HG02798 (cell line): ENCODE results near the gene ADAM33.

ENCODE experiments used
- ATAC-seq: cut with Tn5 transposase; IDR thresholded peaks from one replicate; pipeline ENCODE4 v1.9.1; 2021; ENCODE audit warnings: mild to moderate bottlenecking; ENCODE audit not compliant: unreplicated experiment, poor library complexity

Gene ADAM33

DNA sequence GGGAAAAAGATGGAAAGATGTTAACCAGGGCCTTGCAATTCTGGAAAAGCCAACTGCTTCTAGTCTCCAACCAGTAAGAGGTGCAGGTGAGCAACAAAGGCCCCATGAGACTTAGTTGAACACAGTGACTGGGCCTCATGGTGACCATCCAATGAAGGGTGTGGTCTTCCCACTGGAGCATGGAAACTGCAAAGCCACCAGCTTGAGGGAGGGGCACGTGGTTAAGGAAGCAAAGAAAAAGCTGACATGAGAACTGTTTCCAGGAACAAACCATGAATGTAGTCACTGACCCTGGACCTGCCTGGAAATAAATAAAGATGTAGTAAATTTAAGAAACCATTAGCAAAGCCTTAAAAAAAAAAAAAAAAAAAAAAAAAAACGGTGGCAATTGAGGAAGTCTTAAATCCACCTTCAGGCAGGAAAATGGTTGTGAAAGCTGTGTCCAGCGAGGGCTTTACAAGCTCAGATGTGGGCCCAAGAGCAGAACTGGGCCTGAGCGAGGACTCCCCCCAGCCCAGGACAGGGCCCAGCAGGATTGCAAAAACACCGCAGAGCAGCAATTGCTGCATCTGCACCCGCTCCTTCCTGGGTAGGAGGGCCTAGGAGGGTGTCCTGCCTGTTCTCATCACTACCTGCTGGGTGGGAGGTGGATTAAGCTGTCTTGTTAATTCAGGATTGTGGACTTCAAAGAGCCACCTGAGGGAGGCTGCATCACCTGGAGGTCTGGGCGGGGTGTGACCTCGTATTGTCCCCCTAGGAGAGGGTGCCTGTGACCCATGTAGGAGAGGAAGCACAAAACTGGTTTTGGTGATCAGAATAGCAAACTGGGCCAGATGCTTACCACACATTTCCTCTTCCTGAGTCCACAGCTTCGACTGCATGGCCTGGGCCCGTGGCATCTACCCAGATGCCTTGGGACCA, 28.9 kb downstream of the ADAM33 start:
- no peak for ATAC-seq

DNA sequence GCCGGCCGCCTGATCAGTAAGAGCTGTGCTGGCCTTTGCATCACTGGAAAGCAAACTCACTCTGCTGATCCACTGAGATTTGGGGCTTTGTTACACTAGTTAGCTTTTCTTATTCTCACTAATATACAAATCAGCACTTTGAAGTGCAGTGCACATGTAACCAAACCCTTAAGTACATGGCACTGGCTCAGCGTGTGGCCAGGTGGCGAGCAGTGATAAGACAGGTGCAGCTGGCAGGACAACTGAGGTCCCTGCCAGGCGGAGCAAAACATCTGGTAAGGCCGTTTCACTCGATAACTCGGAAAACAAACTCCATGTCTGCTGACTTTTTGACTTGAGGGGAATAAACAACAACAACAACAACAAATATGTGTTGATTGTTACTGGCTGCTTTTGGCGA, 29.6 kb downstream of the ADAM33 start:
- no peak for ATAC-seq

DNA sequence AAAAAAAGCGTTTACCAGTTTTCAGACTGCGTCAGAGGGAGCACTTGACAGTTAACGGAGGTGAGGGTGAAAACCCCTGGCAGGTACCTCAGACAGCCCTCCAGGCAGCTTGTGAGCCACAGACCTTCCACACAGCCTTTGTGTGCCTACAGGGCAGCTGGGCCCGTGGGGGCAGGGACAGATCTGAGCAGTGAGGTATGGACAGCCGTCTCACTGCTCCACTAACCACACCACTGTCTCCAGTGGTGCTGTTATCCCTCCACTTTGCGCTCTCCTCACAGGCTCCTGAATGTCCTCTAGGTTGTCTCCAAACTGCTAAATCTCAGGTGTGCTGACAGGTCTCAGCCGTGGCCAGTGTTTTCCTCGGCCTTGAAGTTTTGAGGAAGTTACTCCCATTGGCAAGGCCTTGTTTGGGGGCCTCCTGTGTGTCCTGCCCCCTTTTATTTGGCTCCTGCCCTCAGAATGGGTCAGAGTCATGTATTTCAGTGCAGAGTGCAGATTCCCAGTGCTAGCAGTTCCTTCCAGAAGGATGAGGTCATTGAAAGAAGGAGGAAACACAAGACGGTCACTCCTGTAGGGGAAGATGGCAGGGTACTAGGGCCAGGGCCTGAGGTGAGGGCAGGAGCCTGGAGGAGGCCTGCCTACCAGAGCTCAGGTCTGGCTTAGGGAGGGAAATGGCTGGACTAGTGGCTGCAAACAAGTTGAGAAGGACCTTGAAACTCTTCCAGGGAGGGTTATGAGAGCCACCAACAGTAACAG, 30.4 kb downstream of the ADAM33 start:
- no peak for ATAC-seq

DNA sequence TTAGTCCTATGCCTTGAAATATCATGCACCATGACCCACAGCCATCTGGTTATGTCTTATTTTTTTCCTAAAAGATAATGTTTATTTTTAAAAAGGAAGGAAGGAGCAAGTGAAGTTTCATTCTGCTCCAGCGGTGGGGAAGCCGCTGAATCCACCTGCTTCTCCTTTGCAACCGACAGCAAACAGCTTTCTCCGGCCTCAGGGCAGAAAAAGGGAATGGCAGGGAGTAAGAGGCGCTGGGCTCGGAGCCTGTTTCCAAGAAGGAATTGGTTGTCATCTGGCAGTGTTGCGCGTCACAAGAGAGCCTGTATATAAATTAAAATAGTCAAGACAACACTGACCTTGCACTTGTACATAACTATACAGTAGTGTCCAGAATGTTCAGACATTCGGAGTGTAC, 32.9 kb downstream of the ADAM33 start:
- ATAC-seq = no peak

DNA sequence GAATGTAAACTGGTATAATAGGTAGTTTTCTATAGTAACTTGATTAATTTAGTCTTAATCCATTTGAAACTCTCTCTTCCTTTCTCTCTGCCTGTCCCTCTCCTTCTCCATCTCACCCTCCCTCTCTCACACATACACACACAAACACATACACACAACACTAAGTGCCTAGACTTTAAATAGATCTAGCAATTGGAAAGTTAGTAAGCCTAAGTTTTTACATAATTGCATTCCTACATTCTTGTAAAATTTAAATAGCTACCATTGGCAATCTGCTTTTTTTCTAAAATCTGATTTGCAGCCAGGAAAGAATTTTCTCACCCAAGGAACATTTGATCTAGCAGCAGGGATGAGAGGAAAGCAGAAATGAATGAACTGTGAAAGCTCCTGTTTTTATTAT, 34.3 kb downstream of the ADAM33 start:
- no peak for ATAC-seq

DNA sequence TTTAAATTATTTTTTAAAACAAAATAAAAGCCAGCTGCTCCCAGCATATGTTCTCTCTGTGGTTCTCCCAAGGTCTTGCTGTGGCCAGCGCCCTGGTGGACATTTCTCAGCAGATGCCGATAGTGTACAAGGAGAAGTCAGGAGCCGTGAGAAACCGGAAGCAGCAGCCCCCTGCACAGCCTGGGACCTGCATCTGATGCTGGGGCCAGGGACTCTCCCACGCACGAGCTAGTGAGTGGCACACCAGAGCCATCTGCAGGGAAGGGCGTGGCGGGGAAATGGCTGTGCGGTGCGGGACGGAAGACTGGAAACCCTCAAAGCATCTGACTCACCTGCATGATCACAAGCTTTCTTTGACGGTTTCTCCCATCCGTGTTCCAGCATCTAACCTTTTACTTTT, 35.2 kb downstream of the ADAM33 start:
- ATAC-seq = no peak

DNA sequence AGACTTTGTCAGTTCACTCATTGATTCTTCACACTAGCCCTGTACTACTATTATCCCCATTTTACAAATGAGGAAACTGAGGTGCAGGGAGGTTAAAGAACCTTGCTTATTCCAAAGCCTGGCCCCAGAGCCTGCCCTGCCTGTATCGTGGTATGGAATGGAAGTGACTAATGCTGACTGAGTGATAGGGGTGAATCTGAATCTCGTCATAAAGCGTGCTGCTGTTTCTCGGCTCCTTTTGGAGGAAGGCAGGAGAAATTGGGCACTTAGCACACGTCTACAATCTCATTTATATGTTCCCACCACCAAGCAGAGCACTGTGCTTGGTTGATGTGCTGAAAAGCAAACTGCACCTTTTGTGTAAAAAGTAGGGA, 35.8 kb downstream of the ADAM33 start:
- ATAC-seq = no peak

DNA sequence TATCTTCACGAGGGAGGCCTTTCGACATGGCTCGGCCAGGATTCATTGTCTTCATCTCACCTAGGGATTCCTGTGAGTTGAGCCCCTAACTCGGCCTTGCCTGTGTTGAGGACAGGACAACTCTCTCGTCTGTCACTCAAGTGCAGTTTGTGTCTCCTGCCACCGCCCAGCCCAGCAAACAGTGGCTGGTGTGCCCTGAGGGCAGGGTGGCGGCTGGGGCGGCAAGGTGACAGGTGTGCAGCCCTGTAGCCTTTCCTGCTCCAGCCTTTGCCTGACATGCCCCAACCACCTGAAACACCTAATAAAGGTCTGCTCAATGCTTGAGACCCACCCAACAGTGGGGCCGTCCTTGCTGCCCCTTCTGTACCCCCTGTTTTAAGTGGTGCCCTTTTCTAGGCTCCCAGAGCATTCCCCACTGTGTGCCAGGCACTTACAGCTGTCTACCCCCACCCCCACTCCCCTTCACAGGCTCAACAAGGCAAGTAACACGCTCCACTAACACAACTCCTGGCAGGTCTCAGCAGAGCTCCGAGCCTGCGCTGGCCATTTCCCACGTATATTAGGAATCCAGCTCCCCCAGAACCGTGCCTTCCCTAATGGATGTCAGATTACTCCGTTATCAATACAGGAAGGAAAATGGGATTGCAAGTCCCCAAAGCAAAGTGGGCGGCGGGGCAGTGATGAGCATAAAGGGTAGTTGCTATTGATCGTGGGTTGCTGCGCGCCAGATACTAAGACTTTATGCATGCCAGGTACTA, 36.3 kb downstream of the ADAM33 start:
- ATAC-seq = no peak

DNA sequence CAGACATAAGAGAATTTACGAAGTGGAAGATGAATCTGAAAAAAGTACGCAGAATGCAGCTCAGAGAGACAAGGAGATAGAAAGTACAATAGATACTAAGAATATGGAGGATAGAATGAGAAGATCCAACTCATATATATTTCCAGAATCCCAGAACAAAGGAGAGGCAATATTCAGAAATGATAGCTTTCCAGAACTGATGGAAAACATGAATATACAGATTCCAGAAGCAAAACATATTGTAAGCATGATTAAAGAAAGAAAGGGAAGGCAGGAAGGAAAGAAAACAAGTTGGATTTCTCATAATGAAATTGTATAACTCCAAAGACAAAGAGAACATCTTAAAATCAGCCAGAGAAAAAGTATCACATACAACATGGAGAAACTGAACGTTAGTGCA, 41.6 kb downstream of the ADAM33 start:
- no peak for ATAC-seq

DNA sequence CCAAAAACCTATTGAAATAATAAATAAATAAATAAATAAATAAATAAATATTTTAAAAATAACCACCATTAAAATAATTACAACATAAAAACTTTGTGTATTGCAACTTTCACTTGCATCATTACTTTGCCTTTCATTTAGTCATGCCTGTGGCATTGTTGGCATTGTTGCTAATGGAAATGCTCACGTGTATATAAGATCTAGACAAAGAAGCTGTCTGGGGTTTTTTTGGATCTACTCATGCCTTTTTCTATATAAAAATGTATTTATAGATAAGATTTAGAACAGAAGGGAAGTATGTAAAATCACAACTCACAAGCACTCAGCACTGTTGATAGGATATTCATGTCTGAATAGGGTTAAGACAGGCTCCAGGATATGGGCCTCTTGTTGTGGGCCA, 46.5 kb downstream of the ADAM33 start:
- no peak for ATAC-seq

DNA sequence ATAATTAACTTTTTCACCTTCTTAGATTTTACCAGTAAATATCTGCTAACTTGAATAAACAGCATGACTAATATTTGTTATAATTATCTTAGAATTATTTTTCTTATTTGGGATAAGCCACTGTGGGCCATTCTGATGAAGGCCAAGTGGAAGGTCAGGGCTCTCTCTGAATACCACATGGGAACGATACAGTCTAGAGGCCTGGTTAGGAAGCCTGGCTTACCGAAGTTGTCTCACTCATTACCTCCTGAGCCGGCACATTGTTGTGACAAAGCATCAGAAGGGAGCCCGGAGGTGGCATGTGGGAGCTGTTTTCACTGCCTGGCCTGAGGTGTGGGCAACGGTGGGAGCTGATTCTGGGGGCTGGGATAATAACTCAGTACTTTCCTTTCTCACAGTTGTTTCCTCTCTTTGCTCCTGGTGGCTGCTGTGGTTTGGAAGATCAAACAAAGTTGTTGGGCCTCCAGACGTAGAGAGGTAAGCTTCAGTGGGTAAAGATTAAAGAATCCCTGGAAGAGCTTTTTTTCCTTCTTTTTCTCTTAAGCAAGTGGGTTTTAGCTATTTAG, 47.8 kb downstream of the ADAM33 start:
- no peak for ATAC-seq

DNA sequence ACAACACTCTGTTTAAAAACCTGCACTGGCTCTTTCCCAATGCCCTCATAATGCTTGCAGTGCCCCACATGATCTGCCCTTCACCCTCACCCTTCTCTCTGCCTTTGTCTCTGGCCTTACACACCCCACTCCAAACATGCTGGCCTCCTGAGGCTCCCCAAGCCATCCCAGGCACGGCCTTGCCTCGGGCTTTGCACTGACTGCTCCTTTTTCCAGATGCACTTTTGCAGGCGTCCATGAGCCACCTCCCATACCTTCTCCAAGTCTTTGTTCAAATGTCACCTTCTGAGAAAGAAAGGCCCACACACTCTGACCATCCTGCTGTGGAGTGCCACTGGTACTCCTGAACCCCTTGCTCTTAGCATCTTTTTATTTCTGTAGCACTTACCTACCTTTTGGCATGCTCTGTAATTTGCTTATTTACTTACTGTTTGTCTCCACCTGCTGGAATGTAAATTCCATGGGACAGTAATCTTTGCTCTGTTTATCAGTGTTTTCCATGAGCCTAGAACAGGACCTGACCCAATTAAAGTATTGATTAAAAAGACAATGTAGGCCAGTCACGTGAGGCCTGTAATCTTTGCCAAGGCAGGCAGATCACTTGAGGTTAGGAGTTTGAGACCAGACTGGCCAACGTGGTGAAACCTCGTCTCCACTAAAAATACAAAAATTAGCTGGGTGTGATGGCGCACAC, 49.4 kb downstream of the ADAM33 start:
- no peak for ATAC-seq

DNA sequence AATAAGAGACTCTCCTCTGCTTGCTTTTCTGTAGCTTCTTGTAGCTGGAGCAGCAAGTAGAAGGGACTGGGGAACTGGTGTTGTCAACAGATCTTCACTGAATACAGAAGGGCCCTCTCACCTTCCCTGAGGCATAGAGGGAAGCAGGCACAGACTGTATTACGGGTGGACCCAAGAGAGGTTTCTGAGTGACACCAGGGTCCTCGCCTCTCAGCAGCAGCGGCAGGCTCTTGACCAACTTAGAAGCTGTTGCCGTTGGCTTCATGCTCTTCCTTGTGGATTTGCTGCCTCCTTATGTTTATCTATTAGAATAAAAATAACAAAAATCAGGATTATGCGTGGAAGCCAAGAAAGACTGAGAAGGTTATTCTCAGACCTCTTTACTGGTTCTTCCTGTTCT, 50.3 kb downstream of the ADAM33 start:
- ATAC-seq = no peak

DNA sequence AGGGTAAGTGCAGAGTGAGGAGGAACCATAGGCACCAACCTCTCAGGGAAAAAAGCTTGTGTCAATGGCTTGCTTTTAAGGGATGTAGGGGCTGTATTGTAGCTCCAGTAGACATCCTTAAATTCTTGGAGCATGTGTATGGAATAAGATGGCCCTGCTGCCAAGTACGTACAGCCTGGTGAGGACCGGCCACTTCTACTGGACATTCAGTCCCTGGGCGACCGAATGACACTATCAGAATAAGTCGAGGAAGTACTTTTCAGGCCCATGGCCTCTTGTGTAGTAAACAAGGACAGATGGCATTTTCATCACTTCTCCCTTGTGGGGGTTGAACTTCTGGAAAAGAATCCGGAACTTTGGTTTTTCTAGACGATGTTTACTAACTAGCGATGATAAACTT, 51.4 kb downstream of the ADAM33 start:
- ATAC-seq = no peak

DNA sequence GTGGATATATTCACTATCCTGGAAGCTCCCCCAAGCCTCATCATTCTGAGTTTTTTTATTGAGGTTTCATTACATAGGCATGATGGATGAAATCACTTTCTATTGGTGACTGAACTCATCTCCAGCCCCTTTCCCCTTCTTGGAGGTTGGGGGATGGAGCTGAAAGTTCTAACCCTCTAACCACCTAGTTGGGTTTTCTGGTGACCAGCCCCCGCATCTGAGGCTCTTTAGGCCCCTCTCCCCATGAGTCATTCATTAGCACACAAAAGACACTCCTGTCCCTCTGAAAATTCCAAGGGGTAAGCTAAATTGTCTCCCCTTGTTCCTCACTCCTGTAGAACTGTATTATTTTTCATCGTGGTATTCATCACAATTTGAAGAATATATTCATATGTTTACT, 51.9 kb downstream of the ADAM33 start:
- no peak for ATAC-seq

DNA sequence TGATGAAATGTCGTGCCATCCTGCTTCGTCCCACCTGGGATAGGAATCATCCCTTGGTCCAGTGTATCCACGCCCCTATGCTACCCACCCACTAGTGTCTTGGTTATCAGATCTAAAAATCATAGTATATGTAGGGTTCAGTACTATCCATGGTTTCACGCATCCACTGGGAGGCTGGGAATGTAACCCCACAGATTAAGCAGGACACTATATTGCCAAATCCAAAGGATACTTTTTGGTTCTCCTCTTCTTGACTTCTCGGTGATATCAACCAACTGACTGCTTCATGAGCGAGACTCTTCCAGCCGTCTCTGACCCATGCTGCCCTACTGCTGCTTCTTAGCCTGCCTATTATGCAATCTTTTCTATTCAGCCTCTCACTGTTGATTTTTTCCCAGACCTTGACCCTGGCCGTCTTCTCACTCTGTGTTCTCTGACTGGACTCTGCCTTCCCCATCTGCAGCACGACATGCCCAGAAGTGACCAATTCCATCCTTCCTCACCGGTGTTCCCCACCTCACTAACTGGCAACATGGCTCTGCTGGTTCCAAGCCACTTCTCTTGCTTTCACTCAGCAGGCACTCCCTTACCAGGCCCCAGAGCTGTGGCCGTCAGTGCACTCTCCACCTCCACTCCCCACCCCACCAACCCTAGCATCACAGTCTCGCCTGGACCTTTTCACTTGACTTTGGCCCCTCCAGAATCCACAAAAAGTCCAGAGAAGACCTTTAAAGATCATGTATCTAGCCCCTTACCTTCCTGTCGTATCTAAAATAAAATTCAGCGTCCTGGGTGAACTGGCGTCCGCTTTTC, 53.1 kb downstream of the ADAM33 start:
- no peak for ATAC-seq

DNA sequence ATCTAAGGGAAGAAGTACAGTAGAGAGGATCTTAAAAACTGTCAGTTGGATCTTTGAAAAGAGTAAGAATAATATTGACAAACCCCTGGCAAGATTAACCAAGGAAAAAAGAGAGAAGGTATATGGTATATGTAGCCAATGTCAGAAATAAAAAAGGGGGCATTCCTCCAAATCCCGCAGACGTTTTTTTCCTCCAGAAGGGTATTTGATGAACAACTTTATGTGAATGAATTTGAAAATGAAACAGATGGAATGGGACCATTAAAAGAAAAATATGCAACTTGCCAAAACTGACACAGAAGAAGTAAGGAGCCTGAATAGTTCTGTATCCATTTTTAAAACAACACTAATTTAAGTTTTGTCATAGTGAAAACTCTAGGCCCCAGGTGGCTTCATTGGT, 54.3 kb downstream of the ADAM33 start:
- no peak for ATAC-seq

DNA sequence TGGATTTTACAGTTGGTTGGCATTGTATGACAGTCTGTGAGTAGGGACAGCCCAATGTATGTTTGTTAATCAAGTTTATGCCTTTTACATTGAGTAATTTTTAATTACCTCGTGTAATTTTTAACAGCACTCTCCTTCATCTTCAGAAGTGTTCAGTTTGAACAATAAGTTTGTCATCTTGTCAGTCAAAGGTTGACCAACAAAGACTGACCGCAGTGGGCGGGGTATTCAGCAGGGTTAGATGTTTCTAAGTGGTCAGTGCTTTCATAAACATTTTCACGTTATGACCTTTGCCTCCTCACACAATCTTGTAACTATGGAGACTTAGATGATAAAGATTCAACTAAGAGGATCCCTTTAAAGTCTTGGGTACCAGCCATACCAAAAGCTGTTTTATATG, 59.4 kb downstream of the ADAM33 start:
- no peak for ATAC-seq

DNA sequence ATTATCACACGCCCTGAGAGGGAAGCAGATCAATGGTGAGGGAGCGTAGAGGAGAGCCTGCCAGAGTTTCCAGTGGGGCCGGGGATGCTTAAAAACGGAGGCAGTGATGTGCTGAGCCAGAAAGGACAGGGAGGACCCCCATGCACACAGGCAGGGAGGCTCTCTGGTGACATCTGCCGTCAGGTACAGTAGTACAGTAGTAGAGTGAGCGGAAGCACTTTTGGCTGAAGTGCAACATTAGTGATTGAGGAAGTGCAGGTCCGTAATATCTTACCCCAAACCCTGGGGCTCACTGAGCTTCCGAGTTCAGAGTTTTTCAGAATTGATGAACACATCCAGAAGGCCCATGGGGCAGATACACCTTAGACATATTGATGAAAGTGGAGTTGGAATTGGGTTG, 60.7 kb downstream of the ADAM33 start:
- no peak for ATAC-seq
